A673 (cell line): ENCODE data around the gene CFAP92. TPM values are rescaled to one million over a fixed set of nuclear protein-coding genes. Genes with fewer than 3 reads are reported as not detected.

Experiments
- BruUV-seq: library from RNA; stranded (reverse); fragments of 400-500 nt; replicated peaks from 2 replicates; lab custom pipeline; 2021; lab: Mats Ljungman, UMichigan
- CTCF ChIA-PET: fragments of 300-600 bp; sonication (Branson Sonifier 250); formaldehyde crosslinking; loops from one replicate; lab custom pipeline; 2022; ENCODE audit warnings: antibody characterized with exemption; lab: Charles Lee
- POLR2A ChIA-PET: fragments of 300-600 bp; sonication (Branson Sonifier 250); formaldehyde crosslinking; loops from one replicate; lab custom pipeline; 2022; ENCODE audit warnings: antibody characterized with exemption; ENCODE audit not compliant: low non-redundant PET; lab: Charles Lee
- DNase-seq: peaks from one replicate; pipeline ENCODE4 v3.0.0-alpha.2; 2015; ENCODE audit warnings: low spot score
- H3K27ac ChIP-seq: fragments of 200-600 bp; sonication (generic); 2 replicates; pipeline ENCODE4 v1.5.1; 2016; ENCODE audit warnings: mixed run types, low read depth, mild to moderate bottlenecking, mixed read lengths, antibody characterized with exemption, low read length; ENCODE audit not compliant: poor library complexity, severe bottlenecking
- H3K27me3 ChIP-seq: fragments of 200-600 bp; sonication (generic); replicated peaks from 2 replicates; pipeline ENCODE4 v1.6.1; 2017; ENCODE audit warnings: mixed run types, low read depth, mild to moderate bottlenecking, mixed read lengths, antibody characterized with exemption, low read length; ENCODE audit not compliant: insufficient read depth, poor library complexity
- H3K36me3 ChIP-seq: fragments of 200-600 bp; sonication (generic); 2 replicates; pipeline ENCODE4 v1.6.1; 2016; ENCODE audit warnings: mixed run types, mild to moderate bottlenecking, mixed read lengths, antibody characterized with exemption, low read length; ENCODE audit not compliant: insufficient read depth, poor library complexity, severe bottlenecking
- H3K4me1 ChIP-seq: fragments of 200-600 bp; sonication (generic); 2 replicates; pipeline ENCODE4 v1.6.1; 2017; ENCODE audit warnings: mixed run types, mild to moderate bottlenecking, mixed read lengths, antibody characterized with exemption, low read length; ENCODE audit not compliant: insufficient read depth, poor library complexity, severe bottlenecking
- H3K4me3 ChIP-seq: fragments of 200-600 bp; sonication (generic); 2 replicates; pipeline ENCODE4 v1.5.1; 2016; ENCODE audit warnings: low read depth, mixed run types, mild to moderate bottlenecking, mixed read lengths, low read length; ENCODE audit not compliant: poor library complexity, severe bottlenecking
- H3K9me3 ChIP-seq: fragments of 200-600 bp; sonication (generic); 2 replicates; pipeline ENCODE4 v1.6.1; 2016; ENCODE audit warnings: mixed run types, low read depth, mild to moderate bottlenecking, mixed read lengths, antibody characterized with exemption, low read length; ENCODE audit not compliant: poor library complexity, severe bottlenecking
- EZH2 ChIP-seq: fragments of 200-600 bp; sonication (generic); IDR thresholded peaks from 2 replicates; pipeline ENCODE4 v1.6.1; 2017; ENCODE audit warnings: borderline replicate concordance, low read depth, mild to moderate bottlenecking, mixed read lengths, antibody characterized with exemption, low read length; ENCODE audit not compliant: poor library complexity, severe bottlenecking
- intact Hi-C: fragments of 100-400 bp; cut with micrococcal nuclease; formaldehyde crosslinking; loops from one replicate; pipeline ENCODE4 v1.10.0; 2022; ENCODE audit not compliant: unreplicated experiment
- total RNA-seq: library from RNA; stranded (reverse); gene quantifications from 2 replicates; pipeline ENCODE4 v1.2.3, GENCODE V29; 2021
- TF ChIP-seq, protein P1 (sequence below): fragments of 300-800, 200-600 bp; sonication (generic); conservative IDR thresholded peaks from 2 replicates; pipeline ENCODE4 v1.5.1; 2017; ENCODE audit warnings: low read depth, mild to moderate bottlenecking, antibody characterized with exemption, low read length, moderate library complexity, mixed read lengths

The CFAP92 gene
- total RNA-seq, 1 experiment from 2014 or later = not detected

DNA sequence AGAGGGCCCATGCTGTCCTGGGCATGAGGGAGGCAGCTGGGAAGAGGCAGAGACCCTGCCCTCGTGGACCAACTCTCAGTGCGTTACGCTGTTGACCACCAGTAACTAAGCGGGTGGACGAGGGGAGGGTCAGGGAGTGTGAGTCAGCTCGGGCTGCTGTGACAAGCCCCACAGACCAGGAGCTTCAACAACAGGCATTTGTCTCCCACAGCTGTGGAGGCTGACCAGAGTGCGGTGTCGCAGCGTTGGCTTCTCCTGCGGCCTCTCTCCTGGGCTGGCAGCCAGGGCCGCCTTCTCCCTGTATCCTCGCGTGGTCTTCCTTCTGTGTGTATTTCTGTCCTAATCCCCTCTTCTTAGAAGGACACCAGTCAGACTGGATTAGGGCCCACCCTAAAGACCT, 20.3 kb upstream of the CFAP92 start:
- no peak for DNase-seq
- Histone ChIP-seq H3K4me1 (peaks cover 7% of the 10 kb centered on the region), H3K27me3 (no peaks in the 10 kb centered on the region), H3K36me3 (no peaks in the 10 kb centered on the region), H3K4me3 (no peak overlapping the region), H3K9me3 (no peaks in the 10 kb centered on the region), H3K27ac (no peak overlapping the region)
- TF ChIP-seq EZH2 = no peak
- TF ChIP-seq, protein P1, sequence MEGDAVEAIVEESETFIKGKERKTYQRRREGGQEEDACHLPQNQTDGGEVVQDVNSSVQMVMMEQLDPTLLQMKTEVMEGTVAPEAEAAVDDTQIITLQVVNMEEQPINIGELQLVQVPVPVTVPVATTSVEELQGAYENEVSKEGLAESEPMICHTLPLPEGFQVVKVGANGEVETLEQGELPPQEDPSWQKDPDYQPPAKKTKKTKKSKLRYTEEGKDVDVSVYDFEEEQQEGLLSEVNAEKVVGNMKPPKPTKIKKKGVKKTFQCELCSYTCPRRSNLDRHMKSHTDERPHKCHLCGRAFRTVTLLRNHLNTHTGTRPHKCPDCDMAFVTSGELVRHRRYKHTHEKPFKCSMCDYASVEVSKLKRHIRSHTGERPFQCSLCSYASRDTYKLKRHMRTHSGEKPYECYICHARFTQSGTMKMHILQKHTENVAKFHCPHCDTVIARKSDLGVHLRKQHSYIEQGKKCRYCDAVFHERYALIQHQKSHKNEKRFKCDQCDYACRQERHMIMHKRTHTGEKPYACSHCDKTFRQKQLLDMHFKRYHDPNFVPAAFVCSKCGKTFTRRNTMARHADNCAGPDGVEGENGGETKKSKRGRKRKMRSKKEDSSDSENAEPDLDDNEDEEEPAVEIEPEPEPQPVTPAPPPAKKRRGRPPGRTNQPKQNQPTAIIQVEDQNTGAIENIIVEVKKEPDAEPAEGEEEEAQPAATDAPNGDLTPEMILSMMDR = no peak
- BruUV-seq = no TSS peak
- ChIA-PET CTCF (no interaction called here), POLR2A (no interaction called here)
- intact Hi-C loops = no loop called here

DNA sequence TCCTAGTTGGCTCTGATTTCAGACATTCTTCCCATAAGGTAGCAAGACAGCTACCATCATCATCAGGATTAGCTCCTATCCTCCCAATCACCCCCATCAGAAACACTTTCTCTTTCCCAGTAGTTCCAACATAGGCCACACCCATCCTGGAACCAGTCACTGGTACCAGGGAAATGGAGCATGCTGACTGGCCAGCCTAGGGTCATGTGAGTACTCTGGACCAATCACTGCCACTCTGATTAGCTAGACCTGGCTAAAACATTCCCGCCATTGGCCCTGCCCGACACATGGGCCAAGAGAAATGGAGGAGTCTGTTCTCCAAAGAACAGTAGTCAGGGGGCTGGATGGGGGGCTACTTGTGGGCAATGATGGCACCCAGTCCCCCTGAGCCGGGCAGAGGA, 19.6 kb upstream of the CFAP92 start:
- no peak for DNase-seq
- Histone ChIP-seq H3K4me1 (peaks cover 7% of the 10 kb centered on the region), H3K9me3 (no peaks in the 10 kb centered on the region), H3K4me3 (no peak overlapping the region), H3K27ac (no peak overlapping the region), H3K27me3 (no peaks in the 10 kb centered on the region), H3K36me3 (no peaks in the 10 kb centered on the region)
- BruUV-seq = no TSS peak
- TF ChIP-seq, protein P1 = no peak
- TF ChIP-seq EZH2 = no peak
- ChIA-PET CTCF (no interaction called here), POLR2A (no interaction called here)
- intact Hi-C loops = no loop called here

DNA sequence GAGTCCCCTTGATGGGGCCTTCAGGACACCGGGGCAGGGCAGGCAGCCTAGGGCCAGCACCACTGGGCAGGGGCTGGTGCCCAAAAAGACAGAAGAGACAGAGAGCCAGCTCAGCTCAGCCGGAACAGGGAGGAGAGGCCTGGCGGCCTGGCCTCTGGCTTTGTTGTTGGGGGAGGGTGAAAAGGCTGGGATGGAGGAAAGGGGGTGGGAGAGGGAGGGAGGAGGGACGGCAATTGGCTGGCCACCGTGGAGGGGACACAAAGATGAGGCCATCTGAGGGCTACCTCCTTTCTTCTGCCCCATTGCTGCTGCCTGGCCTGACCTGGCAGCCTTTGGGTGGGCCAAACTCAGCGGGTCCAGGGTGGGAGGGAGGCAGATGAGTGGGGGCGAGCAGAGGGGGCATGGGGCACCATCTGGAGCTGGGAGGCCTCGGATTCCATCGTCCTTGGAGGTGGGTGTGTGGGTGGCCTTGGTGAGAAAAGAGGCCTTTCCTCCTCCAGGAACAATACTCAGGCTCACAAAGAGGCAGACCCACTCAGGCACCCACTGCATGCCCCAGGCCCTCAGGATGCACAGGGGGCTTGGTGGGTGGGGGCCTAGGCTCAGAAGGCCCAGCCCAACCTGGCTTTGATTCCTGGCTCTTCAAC, 16.6 kb upstream of the CFAP92 start:
- Histone ChIP-seq H3K4me3 (no peak overlapping the region), H3K27me3 (no peaks in the 10 kb centered on the region), H3K36me3 (no peaks in the 10 kb centered on the region), H3K4me1 (no peaks in the 10 kb centered on the region), H3K27ac (no peak overlapping the region), H3K9me3 (no peaks in the 10 kb centered on the region)
- no peak for DNase-seq
- intact Hi-C loops = no loop called here
- no peak for TF ChIP-seq EZH2
- TF ChIP-seq, protein P1 = no peak
- POLR2A ChIA-PET = no interaction called here
- CTCF ChIA-PET = no interaction called here
- no TSS peak for BruUV-seq
